HepG2 (cell line): ENCODE data around the gene PAQR5. TPM values are rescaled to one million over a fixed set of nuclear protein-coding genes. Genes with fewer than 3 reads are reported as not detected.

Experiments used
- CBX1 ChIP-seq: IDR thresholded peaks from one replicate; pipeline ENCODE4 v1.6.1; 2016; ENCODE audit warnings: antibody characterized with exemption, low read depth
- JDP2 ChIP-seq: sonication (generic); formaldehyde crosslinking; IDR thresholded peaks from 2 replicates; pipeline ENCODE4 v1.8.1; 2022; ENCODE audit warnings: missing genetic modification reagents, borderline replicate concordance
- KLF16 ChIP-seq, 2 experiments: sonication (generic) in 1 of 2; formaldehyde crosslinking in 1 of 2; IDR thresholded peaks; 2 replicates each; pipeline versions ENCODE4 v1.6.1 to v1.8.0; 2016 to 2023; ENCODE audit warnings: missing genetic modification reagents in 2 of 2, missing compliant biosample characterization in 1 of 2
- MLLT10 ChIP-seq: sonication (generic); formaldehyde crosslinking; IDR thresholded peaks from 2 replicates; pipeline ENCODE4 v1.4.0; 2020; ENCODE audit warnings: missing genetic modification reagents
- NCOR1 ChIP-seq: fragments of 200-600 bp; sonication (generic); IDR thresholded peaks from 2 replicates; pipeline ENCODE4 v1.7.0; 2017; ENCODE audit warnings: antibody characterized with exemption, low read length, borderline replicate concordance
- NR2F2 ChIP-seq: IDR thresholded peaks from 2 replicates; pipeline ENCODE4 v1.6.1; 2012; ENCODE audit warnings: low read depth, inconsistent platforms, borderline replicate concordance
- SP1 ChIP-seq, 2 experiments: fragments of 450-650 bp in 1 of 2; sonication (generic) in 1 of 2; formaldehyde crosslinking in 1 of 2; IDR thresholded peaks; 2 replicates each; pipeline versions ENCODE4 v1.4.0 to v1.6.1; 2016 to 2020; ENCODE audit warnings: missing genetic modification reagents in 1 of 2
- TAF1 ChIP-seq: sonication (generic); formaldehyde crosslinking; IDR thresholded peaks from 2 replicates; pipeline ENCODE4 v1.4.0; 2020; ENCODE audit warnings: missing genetic modification reagents
- TOPORS ChIP-seq: sonication (generic); formaldehyde crosslinking; IDR thresholded peaks from 2 replicates; pipeline ENCODE4 v1.8.0; 2023; ENCODE audit warnings: mild to moderate bottlenecking, missing genetic modification reagents
- TP53 ChIP-seq: sonication (generic); formaldehyde crosslinking; conservative IDR thresholded peaks from 2 replicates; pipeline ENCODE4 v1.4.0; 2020; ENCODE audit warnings: missing genetic modification reagents
- XBP1 ChIP-seq: sonication (generic); formaldehyde crosslinking; IDR thresholded peaks from 2 replicates; pipeline ENCODE4 v1.5.0; 2020; ENCODE audit warnings: missing genetic modification reagents
- ZBTB37 ChIP-seq: sonication (generic); formaldehyde crosslinking; IDR thresholded peaks from 2 replicates; pipeline ENCODE4 v1.4.0; 2020; ENCODE audit warnings: mild to moderate bottlenecking, missing genetic modification reagents
- ZFP36 ChIP-seq: fragments of 150-350 bp; IDR thresholded peaks from 2 replicates; pipeline ENCODE4 v1.6.1; 2018; ENCODE audit warnings: borderline replicate concordance, low read length, low read depth; ENCODE audit not compliant: partially characterized antibody
- ZFYVE20 ChIP-seq: sonication (generic); formaldehyde crosslinking; IDR thresholded peaks from 2 replicates; pipeline ENCODE4 v1.8.0; 2023; ENCODE audit warnings: low read depth, mild to moderate bottlenecking, moderate library complexity, missing genetic modification reagents, borderline replicate concordance
- ZNF235 ChIP-seq: sonication (generic); formaldehyde crosslinking; IDR thresholded peaks from 2 replicates; pipeline ENCODE4 v1.8.1; 2023; ENCODE audit warnings: mild to moderate bottlenecking, missing genetic modification reagents, borderline replicate concordance
- ZNF33B ChIP-seq: sonication (generic); formaldehyde crosslinking; IDR thresholded peaks from 2 replicates; pipeline ENCODE4 v1.5.1; 2020; ENCODE audit warnings: mild to moderate bottlenecking, missing genetic modification reagents
- ZNF484 ChIP-seq: sonication (generic); formaldehyde crosslinking; IDR thresholded peaks from 2 replicates; pipeline ENCODE4 v1.5.1; 2020; ENCODE audit warnings: mild to moderate bottlenecking, low read depth, missing genetic modification reagents, borderline replicate concordance
- ZNF660 ChIP-seq: sonication (generic); formaldehyde crosslinking; IDR thresholded peaks from 2 replicates; pipeline ENCODE4 v1.5.1; 2020; ENCODE audit warnings: mild to moderate bottlenecking, low read depth, missing genetic modification reagents, borderline replicate concordance
- polyA plus RNA-seq, 8 experiments: library from polyadenylated mRNA; depleted of rRNA in 3 of 8; stranded (reverse) in 7 of 8; unstranded in 1 of 8; fragments of >200 nt; fragmentation: Illumina TruSeq in 4 of 8; extraction: Trizol in 4 of 8; gene quantifications; 2 replicates each; pipeline versions ENCODE4 v1.2.1 to v1.2.3, GENCODE V29; 2011 to 2016; ENCODE audit warnings: low read depth in 4 of 8, missing spikeins in 1 of 8, mixed read lengths in 1 of 8; ENCODE audit not compliant: insufficient read depth in 1 of 8
- total RNA-seq, 5 experiments: library from RNA; depleted of rRNA; stranded (reverse); fragments of >200 nt; fragmentation: Illumina TruSeq; extraction: Trizol; gene quantifications; 2 replicates each; pipeline ENCODE4 v1.2.3, GENCODE V29; 2016; ENCODE audit warnings: low read depth in 1 of 5
- TF ChIP-seq, protein P1 (sequence below): sonication (generic); formaldehyde crosslinking; IDR thresholded peaks from 2 replicates; pipeline ENCODE4 v1.5.1; 2020; ENCODE audit warnings: mild to moderate bottlenecking, missing genetic modification reagents, borderline replicate concordance
- TF ChIP-seq, protein P2 (sequence below): sonication (generic); formaldehyde crosslinking; IDR thresholded peaks from 2 replicates; pipeline ENCODE4 v1.5.1; 2020; ENCODE audit warnings: mild to moderate bottlenecking, moderate library complexity, missing genetic modification reagents
- TF ChIP-seq, protein P3 (sequence below): IDR thresholded peaks from 2 replicates; pipeline ENCODE4 v1.6.1; 2012; ENCODE audit warnings: inconsistent platforms

The PAQR5 gene
- total and polyA plus RNA-seq, 2 of the 13 experiments (the other 11 are each of a cell fraction or from before 2014, with no cell fraction given): 0.53 to 1.3 TPM

DNA sequence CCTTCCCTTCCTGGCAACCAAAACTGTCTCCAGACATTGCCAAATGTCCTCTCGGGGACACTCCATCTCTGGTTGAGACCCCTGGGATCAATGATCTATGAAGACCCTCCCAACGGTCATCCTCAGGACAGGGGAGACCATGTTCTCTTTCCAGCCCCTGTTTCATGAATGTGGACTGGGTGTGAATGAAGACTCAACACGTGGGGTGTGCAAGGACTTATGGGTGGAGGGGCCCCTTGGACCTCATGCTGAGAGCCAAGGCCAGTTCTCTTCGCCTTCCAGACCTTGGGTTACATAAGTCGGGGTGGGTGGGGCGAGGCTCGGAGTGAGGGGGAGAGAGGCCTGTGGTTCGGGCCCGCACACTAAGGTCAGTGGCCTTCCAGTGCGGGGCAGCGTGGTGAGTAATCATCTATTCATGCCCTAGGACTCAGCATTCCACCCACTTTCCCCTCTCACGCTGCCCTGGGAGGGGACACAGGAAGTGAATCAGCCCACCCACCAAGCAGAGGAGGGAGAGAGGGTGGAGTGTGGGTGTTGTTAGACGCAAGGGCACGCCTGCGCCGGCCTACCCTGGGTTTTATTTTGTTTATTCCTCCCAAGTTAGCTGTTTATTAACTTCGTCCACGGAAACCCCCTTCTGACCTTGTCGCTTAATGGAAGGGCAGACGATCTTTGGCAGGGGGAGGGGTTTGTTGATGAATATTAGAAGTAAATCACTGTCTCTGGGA, 6.7 kb downstream of the PAQR5 start (continued):
- no peak for TF ChIP-seq ZBTB37 (CRISPR knock-in tag)
- TF ChIP-seq TAF1: no peak
- TF ChIP-seq MLLT10: no peak
- no peak for TF ChIP-seq ZNF660 (CRISPR knock-in tag)
- 0 out of 4 replicates have a peak, but pooled peaks of 1 of the 2 experiments have one; percentile 11 for TF ChIP-seq KLF16 (CRISPR knock-in tag; IDR thresholded peaks at IDR 0.05)
- no peak for TF ChIP-seq ZNF33B (CRISPR knock-in tag)
- no peak for TF ChIP-seq NCOR1
- no peak for TF ChIP-seq ZFYVE20 (CRISPR knock-in tag)
- TF ChIP-seq NR2F2: no peak
- TF ChIP-seq, protein P1, sequence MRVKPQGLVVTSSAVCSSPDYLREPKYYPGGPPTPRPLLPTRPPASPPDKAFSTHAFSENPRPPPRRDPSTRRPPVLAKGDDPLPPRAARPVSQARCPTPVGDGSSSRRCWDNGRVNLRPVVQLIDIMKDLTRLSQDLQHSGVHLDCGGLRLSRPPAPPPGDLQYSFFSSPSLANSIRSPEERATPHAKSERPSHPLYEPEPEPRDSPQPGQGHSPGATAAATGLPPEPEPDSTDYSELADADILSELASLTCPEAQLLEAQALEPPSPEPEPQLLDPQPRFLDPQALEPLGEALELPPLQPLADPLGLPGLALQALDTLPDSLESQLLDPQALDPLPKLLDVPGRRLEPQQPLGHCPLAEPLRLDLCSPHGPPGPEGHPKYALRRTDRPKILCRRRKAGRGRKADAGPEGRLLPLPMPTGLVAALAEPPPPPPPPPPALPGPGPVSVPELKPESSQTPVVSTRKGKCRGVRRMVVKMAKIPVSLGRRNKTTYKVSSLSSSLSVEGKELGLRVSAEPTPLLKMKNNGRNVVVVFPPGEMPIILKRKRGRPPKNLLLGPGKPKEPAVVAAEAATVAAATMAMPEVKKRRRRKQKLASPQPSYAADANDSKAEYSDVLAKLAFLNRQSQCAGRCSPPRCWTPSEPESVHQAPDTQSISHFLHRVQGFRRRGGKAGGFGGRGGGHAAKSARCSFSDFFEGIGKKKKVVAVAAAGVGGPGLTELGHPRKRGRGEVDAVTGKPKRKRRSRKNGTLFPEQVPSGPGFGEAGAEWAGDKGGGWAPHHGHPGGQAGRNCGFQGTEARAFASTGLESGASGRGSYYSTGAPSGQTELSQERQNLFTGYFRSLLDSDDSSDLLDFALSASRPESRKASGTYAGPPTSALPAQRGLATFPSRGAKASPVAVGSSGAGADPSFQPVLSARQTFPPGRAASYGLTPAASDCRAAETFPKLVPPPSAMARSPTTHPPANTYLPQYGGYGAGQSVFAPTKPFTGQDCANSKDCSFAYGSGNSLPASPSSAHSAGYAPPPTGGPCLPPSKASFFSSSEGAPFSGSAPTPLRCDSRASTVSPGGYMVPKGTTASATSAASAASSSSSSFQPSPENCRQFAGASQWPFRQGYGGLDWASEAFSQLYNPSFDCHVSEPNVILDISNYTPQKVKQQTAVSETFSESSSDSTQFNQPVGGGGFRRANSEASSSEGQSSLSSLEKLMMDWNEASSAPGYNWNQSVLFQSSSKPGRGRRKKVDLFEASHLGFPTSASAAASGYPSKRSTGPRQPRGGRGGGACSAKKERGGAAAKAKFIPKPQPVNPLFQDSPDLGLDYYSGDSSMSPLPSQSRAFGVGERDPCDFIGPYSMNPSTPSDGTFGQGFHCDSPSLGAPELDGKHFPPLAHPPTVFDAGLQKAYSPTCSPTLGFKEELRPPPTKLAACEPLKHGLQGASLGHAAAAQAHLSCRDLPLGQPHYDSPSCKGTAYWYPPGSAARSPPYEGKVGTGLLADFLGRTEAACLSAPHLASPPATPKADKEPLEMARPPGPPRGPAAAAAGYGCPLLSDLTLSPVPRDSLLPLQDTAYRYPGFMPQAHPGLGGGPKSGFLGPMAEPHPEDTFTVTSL (CRISPR knock-in tag): 0 out of 2 replicates have a peak, but pooled peaks have one; percentile 21
- no peak for TF ChIP-seq JDP2 (CRISPR knock-in tag)
- no peak for TF ChIP-seq CBX1
- TF ChIP-seq TOPORS (CRISPR knock-in tag): no peak
- TF ChIP-seq SP1 (IDR thresholded peaks at IDR 0.05): no peak
- no peak for TF ChIP-seq SP1 (CRISPR knock-in tag; IDR thresholded peaks at IDR 0.05)
- no peak for TF ChIP-seq TP53 (CRISPR knock-in tag)
- no peak for TF ChIP-seq ZNF235 (CRISPR knock-in tag)
- TF ChIP-seq ZFP36: no peak
- no peak for TF ChIP-seq XBP1 (CRISPR knock-in tag)
- TF ChIP-seq, protein P2, sequence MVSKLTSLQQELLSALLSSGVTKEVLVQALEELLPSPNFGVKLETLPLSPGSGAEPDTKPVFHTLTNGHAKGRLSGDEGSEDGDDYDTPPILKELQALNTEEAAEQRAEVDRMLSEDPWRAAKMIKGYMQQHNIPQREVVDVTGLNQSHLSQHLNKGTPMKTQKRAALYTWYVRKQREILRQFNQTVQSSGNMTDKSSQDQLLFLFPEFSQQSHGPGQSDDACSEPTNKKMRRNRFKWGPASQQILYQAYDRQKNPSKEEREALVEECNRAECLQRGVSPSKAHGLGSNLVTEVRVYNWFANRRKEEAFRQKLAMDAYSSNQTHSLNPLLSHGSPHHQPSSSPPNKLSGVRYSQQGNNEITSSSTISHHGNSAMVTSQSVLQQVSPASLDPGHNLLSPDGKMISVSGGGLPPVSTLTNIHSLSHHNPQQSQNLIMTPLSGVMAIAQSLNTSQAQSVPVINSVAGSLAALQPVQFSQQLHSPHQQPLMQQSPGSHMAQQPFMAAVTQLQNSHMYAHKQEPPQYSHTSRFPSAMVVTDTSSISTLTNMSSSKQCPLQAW: no peak
- TF ChIP-seq, protein P3, sequence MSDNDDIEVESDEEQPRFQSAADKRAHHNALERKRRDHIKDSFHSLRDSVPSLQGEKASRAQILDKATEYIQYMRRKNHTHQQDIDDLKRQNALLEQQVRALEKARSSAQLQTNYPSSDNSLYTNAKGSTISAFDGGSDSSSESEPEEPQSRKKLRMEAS: peak; percentile 54; the same call in 1 of the 2 replicates
- no peak for TF ChIP-seq ZNF484
